NCI-H69 (cell line): ENCODE data around the gene PUS1.
"Not testable (repeated sequence)": the region's sequence is repeated elsewhere in the genome, so short reads cannot be mapped to it uniquely, and the experiment has no call there.

Experiments
- DNase-seq: peaks from one replicate; lab custom pipeline; 2025; lab: John Stamatoyannopoulos, UW

Gene PUS1

GRCh38 chr12:131960590-131961325, 31.7 kb downstream of the PUS1 start:
- DNase-seq: not testable (repeated sequence)

- DNase-seq: not testable (repeated sequence)
These were observed 32.3 kb downstream of the PUS1 start for GRCh38 chr12:131961328-131961727.

DNA sequence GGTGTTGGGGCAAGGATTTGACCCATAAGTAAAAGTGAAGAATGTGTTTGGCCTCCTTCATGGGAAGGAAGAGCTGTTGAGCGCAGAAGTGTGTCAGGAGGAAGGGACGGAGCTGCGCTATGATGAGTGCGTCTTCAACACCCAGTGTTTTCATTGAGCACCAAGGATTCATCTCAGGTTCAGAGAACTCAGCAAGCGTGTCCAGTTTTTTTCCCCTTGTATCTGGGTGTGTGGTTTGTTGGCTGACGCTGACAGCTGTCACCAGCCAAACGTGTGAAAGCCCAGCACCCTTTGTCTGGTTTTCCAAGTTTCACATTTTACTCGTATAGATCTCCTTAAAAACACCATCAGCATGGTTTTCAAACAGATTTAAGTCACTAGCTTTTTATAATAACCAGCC, 33.0 kb downstream of the PUS1 start:
- no peak for DNase-seq

- DNase-seq: no peak
These were observed 34.3 kb downstream of the PUS1 start for GRCh38 chr12:131963381-131963780.

GRCh38 chr12:131965073-131965472, 36.0 kb downstream of the PUS1 start:
- DNase-seq: no peak

DNA sequence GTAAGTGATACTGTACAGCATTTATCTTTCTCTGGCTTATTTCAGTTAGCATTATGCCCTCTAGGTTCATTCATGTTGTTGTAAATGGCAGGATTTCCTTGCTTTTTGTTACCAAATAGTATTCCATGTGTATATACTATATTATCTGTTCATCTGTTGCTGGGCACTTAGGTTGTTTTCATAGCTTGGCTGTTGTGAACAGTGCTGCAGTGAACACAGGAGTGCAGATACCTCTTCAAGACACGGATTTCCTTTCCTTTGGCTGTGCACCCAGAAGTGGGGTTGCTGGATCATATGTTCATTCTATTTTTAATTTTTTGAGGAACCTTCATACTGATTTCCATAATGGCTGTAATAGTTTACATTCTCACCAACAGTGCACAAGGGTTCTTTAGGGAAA, 42.1 kb downstream of the PUS1 start:
- DNase-seq: no peak

GRCh38 chr12:131975228-131975627, 46.2 kb downstream of the PUS1 start:
- DNase-seq: no peak

DNA sequence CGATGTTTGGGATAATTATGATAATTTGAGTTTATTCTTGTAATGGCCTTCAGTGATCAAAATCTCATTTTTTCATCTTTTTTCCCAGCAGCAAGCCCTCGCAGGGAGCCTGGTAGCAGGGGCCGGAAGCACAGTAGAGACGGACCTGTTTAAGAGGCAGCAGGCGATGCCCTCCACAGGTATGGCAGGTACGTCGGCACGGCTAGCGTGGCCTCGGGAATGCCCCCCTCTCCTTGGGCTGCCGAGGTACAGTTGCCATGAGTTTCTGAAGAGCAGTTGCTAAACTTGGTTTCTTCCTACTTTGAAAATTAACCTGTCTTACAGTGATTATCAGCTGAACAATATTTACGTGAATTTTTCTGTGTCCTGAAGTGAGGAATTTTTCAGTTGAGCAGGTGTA, 50.5 kb downstream of the PUS1 start:
- DNase-seq: no peak

- DNase-seq: no peak
These were observed 51.2 kb downstream of the PUS1 start for GRCh38 chr12:131980263-131980662.

GRCh38 chr12:131981388-131981787, 52.3 kb downstream of the PUS1 start:
- DNase-seq: no peak

GRCh38 chr12:131982041-131982440, 53.0 kb downstream of the PUS1 start:
- no peak for DNase-seq

GRCh38 chr12:131983026-131983425, 54.0 kb downstream of the PUS1 start:
- no peak for DNase-seq

DNA sequence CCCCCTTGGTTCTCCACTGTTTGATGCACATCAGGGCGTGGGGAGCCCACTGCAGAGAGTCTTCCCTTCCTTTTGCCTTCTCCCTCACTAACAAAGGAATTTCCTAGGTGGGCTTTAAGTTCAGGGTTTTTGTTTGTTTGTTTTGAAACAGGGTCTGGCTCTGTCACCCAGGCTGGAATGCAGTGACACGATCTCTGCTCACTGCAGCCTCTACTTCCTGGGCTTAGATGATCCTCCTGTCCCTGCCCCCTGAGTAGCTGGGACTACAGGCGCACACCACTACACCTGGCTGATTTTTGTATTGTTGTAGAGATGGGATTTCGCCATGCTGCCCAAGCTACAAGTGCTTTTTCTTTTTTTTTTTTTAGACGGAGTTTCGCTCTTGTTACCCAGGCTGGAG, 54.5 kb downstream of the PUS1 start:
- DNase-seq: no peak

DNA sequence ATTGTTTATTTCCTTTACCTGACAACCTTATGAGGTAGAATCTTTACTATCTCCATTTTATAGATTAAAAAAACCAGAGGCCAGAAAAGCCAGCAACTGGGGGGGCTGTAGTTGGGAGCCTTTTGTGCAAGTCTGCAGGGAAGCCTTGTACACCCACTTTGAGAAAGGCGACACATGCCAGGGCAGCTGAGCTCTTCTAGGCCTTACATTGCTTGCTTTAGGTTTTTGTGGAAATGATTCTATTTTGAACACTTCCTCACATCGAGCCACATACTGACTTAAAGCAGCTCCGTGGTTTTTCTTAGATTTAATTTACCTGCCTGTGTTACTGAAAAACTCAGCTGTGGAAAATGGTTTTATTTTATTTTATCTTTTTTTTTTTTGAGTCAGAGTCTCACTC, 55.3 kb downstream of the PUS1 start:
- DNase-seq: no peak

DNA sequence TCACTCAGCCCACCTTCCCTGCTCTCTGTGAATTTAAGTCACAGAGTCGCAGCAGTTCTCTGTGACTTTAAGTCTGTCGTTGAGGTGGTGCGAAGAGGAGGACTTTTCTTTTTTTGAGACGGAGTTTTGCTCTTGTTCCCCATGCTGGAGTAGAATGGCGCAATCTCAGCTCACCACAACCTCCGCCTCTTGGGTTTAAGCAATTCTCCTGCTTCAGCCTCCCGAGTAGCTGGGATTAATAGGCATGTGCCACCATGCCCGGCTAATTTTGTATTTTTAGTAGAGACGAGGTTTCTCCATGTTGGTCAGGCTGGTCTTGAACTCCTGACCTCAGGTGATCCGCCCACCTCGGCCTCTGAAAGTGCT, 56.4 kb downstream of the PUS1 start:
- not testable (repeated sequence) for DNase-seq

DNA sequence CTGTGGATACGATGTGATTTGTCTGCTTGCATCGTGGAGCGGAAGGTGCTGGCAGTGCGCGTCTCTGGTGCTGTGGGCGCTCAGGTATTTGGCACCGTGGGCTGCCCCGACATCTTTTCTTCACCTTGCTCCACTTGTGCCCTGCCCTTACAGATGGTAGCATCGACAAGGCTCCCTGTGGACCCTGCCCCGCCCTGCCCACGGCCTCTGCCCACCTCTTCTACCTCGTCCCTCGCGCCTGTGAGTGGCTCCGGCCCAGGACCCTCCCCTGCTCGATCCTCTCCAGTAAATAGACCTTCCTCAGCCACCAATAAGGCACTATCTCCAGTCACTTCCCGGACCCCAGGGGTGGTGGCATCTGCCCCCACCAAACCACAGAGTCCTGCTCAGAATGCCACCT, 57.3 kb downstream of the PUS1 start:
- DNase-seq: no peak

DNA sequence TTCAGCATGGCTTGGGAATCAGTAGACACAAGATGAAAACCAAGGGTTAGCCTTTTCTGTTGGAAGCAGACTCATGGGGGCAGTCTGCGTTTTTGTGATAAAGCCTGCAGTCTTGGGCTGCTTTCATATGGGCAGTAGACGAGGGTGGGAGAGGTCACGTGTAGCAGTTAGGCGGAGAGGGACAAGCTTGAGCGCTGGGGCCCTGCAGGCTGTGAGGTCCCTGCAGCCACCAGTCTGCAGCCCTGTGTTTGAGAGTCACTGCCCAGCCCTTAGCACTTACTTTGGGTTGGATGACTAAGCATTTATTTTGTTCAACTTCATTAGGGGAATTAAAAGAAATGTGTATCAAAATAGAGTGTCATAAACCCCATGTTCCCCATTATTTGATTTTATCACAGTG, 57.8 kb downstream of the PUS1 start:
- no peak for DNase-seq

GRCh38 chr12:131987552-131987951, 58.5 kb downstream of the PUS1 start:
- no peak for DNase-seq

- peak; percentile 72 for DNase-seq
These were observed 59.1 kb downstream of the PUS1 start for GRCh38 chr12:131988054-131988796.

DNA sequence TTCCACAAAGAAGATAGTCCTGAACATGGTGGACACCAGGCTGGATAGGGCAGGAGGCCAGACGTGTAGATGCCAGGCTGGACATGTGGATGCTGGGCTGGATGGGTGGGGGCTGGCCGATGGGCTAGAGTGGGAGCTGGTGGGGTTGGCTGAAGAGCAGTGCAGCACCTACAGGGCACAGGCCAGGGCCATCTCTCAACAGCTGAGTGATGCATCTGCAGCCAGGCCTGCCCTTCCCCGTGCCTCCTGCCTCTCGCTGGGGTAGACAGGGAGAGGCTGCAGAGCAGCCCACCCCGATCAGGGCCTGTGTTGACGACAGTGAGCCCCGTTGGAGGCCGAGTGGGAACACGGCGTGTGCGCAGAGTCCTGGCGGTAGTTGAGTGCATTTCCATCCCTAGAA, 59.9 kb downstream of the PUS1 start:
- no peak for DNase-seq

GRCh38 chr12:131990066-131990979, 61.2 kb downstream of the PUS1 start:
- peak; percentile 81 for DNase-seq

GRCh38 chr12:131990980-131991305, 61.9 kb downstream of the PUS1 start:
- DNase-seq: no peak
